Heart right ventricle (tissue), 16 donors: ENCODE measurements around the gene AQP12B. TPM values are rescaled to one million over a fixed set of nuclear protein-coding genes. Genes with fewer than 3 reads are reported as not detected.
A peak's percentile ranks its signal among the peaks of the same experiment; 100 is the strongest.
"Not testable (repeated sequence)": the region's sequence is repeated elsewhere in the genome, so short reads cannot be mapped to it uniquely, and the experiment has no call there.

Experiments used
- ATAC-seq, 8 donors: fragments of 200-7000 bp; cut with Tn5 transposase; one replicate each; pipeline ENCODE4 v1.9.1; 2020; ENCODE audit warnings: mild to moderate bottlenecking in 8 of 8, moderate library complexity in 8 of 8, moderate number of reproducible peaks in 1 of 8
- DNase-seq, 2 donors: peaks; one replicate each; pipeline ENCODE4 v3.0.0-alpha.2; 2020
- H3K27ac ChIP-seq, 10 donors: fragments of 200-600 bp; sonication (generic) in 2 of 10; one replicate each; pipeline versions ENCODE4 v1.5.0 to v1.8.0; 2020 to 2022; ENCODE audit warnings: mild to moderate bottlenecking in 3 of 10
- H3K27me3 ChIP-seq, 7 donors: fragments of 200-600 bp; one replicate each; pipeline ENCODE4 v1.8.0; 2021 to 2022; ENCODE audit warnings: mild to moderate bottlenecking in 2 of 7
- H3K36me3 ChIP-seq, 9 donors: fragments of 200-600 bp; sonication (generic) in 1 of 9; one replicate each; pipeline versions ENCODE4 v1.5.0 to v1.8.0; 2020 to 2022; ENCODE audit warnings: mild to moderate bottlenecking in 2 of 9
- H3K4me1 ChIP-seq, 9 donors: fragments of 200-600 bp; sonication (generic) in 1 of 9; one replicate each; pipeline versions ENCODE4 v1.5.0 to v1.8.0; 2020 to 2022; ENCODE audit warnings: mild to moderate bottlenecking in 4 of 9
- H3K4me3 ChIP-seq, 10 donors: fragments of 200-600 bp; sonication (generic) in 2 of 10; one replicate each; pipeline versions ENCODE4 v1.5.0 to v1.8.0; 2020 to 2022; ENCODE audit warnings: mild to moderate bottlenecking in 7 of 10, moderate library complexity in 2 of 10
- H3K9me3 ChIP-seq, 11 donors: fragments of 200-600 bp in 10 of 11; sonication (generic) in 2 of 11; one replicate each; pipeline versions ENCODE4 v1.5.0 to v1.8.0; 2013 to 2022; ENCODE audit warnings: mild to moderate bottlenecking in 2 of 11, control low read depth in 1 of 11, moderate library complexity in 1 of 11
- CTCF ChIP-seq, 9 donors: fragments of 200-600 bp; sonication (generic) in 2 of 9; IDR thresholded peaks; one replicate each; pipeline versions ENCODE4 v1.5.0 to v1.8.0; 2021 to 2022; ENCODE audit warnings: antibody characterized with exemption in 9 of 9, mild to moderate bottlenecking in 5 of 9, moderate library complexity in 1 of 9
- WGBS, 2 donors: extraction: QIAGEN DNeasy Blood & Tissue Kit; methylation state at CpG; one replicate each; pipeline ENCODE4 v1.1.7; 2013; ENCODE audit warnings: inconsistent platforms in 1 of 2; 5-methylcytosine and 5-hydroxymethylcytosine counted together
- intact Hi-C, 10 donors: fragments of 100-400 bp; cut with DNase I; formaldehyde crosslinking; loops; one replicate each; pipeline versions ENCODE4 v1.11.1 to v1.14.2; 2022
- polyA plus RNA-seq, 2 donors: library from polyadenylated mRNA; stranded (reverse); fragments of 200-250 nt; gene quantifications; one replicate each; pipeline ENCODE4 v1.2.3, GENCODE V29; 2013
- total RNA-seq, 10 donors: library from RNA; stranded (reverse); fragmentation: NEBNext Ultra II Directional in 3 of 10; extraction: Animal tissue kit (Norgen Biotek cat#: 25700) in 3 of 10; gene quantifications; one replicate each; pipeline versions ENCODE4 v1.2.1 to v1.2.4, GENCODE V29; 2021 to 2023
- donor health status: Arrhythmogenic right ventricular cardiomyopathy.
- donor health status: ischemic (EF 13 %, LVEDD 7.1; RV severe dilation, severe dysfunction).
- donor health status: healthy with polysubstance abuse.
- donor health status: DM: no; HTN: yes; CAD: no.
- donor health status: DM: no; HTN: no; CAD: no.
- donor health status: ischemic (EF 25% LVEDD 6.9; RV normal size, moderate dysfunction).
- donor health status: ischemic (EF 25% LVEDD 5.7; RV mildly dilated, moderate dysfunction).
- donor health status: healthy.
- donor health status: DM: yes; HTN: yes; CAD: no.
- donor health status: Ischemic cardiomyopathy.
- donor health status: ischemic (EF 35%, LVEDD 5.7; RV mildly dilated, moderate dysfunction).
- donor health status: nonischemic (EF 11% LVEDD 7.7; RV severe dilation, severe dysfunction).
- donor health status: DM: yes; HTN: yes; CAD: no.
- donor health status: PGD.
- donor health status: ischemic (EF 29% LVEDD 5.4; RV normal size, mild dysfunction).
- donor health status: nonischemic (EF 23%, LVEDD 6.1; RV moderate dilation, normal function).

AQP12B gene
- total and polyA plus RNA-seq, 12 donors, result 0.03 TPM; not detected in 11

GRCh38 chr2:240691075-240691427 is 8.4 kb upstream of the AQP12B start:
- H3K27me3 ChIP-seq, H3K4me3 ChIP-seq, H3K4me1 ChIP-seq, DNase-seq, H3K27ac ChIP-seq, H3K36me3 ChIP-seq, intact Hi-C loops, H3K9me3 ChIP-seq: not testable (repeated sequence)
- WGBS, 2 donors, result 64 to 77% methylated on average over 1 of the region's 2 CpGs
- peak in 1 of 8 donors; percentile 18 for ATAC-seq

GRCh38 chr2:240690421-240691074 is 7.9 kb upstream of the AQP12B start:
- intact Hi-C loops, H3K4me3 ChIP-seq, H3K36me3 ChIP-seq, H3K27ac ChIP-seq, H3K27me3 ChIP-seq, H3K9me3 ChIP-seq, H3K4me1 ChIP-seq, DNase-seq, ATAC-seq: not testable (repeated sequence)
- WGBS, 2 donors, result 65 to 83% methylated on average over 5 to 7 of the region's 18 CpGs

- no peak overlapping the region for H3K4me3 ChIP-seq
- H3K9me3 ChIP-seq, result no peaks in the 10 kb centered on the region
- no peak for ATAC-seq
- no peak for TF ChIP-seq CTCF (IDR thresholded peaks at IDR 0.05)
- intact Hi-C loops, result no loop called here
- H3K27me3 ChIP-seq, result peaks cover 0 to 5% (median 0%) of the 10 kb centered on the region in 7 donors
- no peaks in the 10 kb centered on the region for H3K4me1 ChIP-seq
- 73 to 79% methylated on average over 11 of the region's 11 CpGs for WGBS, 2 donors
- no peaks in the 10 kb centered on the region for H3K36me3 ChIP-seq
- no peak overlapping the region for H3K27ac ChIP-seq
- DNase-seq, result no peak
Measured at GRCh38 chr2:240689975-240690374, 7.3 kb upstream of the AQP12B start.

- no peak for DNase-seq
- no peak for TF ChIP-seq CTCF (IDR thresholded peaks at IDR 0.05)
- no peaks in the 10 kb centered on the region for H3K36me3 ChIP-seq
- no peak overlapping the region for H3K27ac ChIP-seq
- H3K9me3 ChIP-seq, result no peaks in the 10 kb centered on the region
- intact Hi-C loops, result no loop called here
- H3K4me1 ChIP-seq, result no peaks in the 10 kb centered on the region
- WGBS, 2 donors, result 91 to 94% methylated on average over 9 of the region's 9 CpGs
- H3K4me3 ChIP-seq, result no peak overlapping the region
- peaks cover 0 to 5% (median 0%) of the 10 kb centered on the region in 7 donors for H3K27me3 ChIP-seq
- no peak for ATAC-seq
Measured at GRCh38 chr2:240688553-240688919, 5.9 kb upstream of the AQP12B start.

GRCh38 chr2:240687741-240688552 is 5.3 kb upstream of the AQP12B start:
- H3K27me3 ChIP-seq, result peaks cover 0 to 5% (median 0%) of the 10 kb centered on the region in 7 donors
- no peak overlapping the region for H3K27ac ChIP-seq
- intact Hi-C loops, result no loop called here
- TF ChIP-seq CTCF (IDR thresholded peaks at IDR 0.05), result no peak
- DNase-seq (no peak), ATAC-seq (no peak)
- no peaks in the 10 kb centered on the region for H3K9me3 ChIP-seq
- H3K4me3 ChIP-seq, result no peak overlapping the region
- H3K4me1 ChIP-seq, result no peaks in the 10 kb centered on the region
- 85 to 89% methylated on average over 14 of the region's 14 CpGs for WGBS, 2 donors
- no peaks in the 10 kb centered on the region for H3K36me3 ChIP-seq
